ENCODE results near the gene UBE2V1. TPM values are rescaled to one million over a fixed set of nuclear protein-coding genes. Genes with fewer than 3 reads are reported as not detected.

UBE2V1 gene
- total RNA-seq, 1 experiment from 2014 or later = 119 TPM

- Histone ChIP-seq H3K4me2 (ENCODE audit: low read length) (no peak overlapping the region), H3K4me3 (ENCODE audit: low read length) (no peak overlapping the region), H3K27ac (ENCODE audit: low read length) (no peak overlapping the region), H3K4me1 (ENCODE audit: insufficient read depth, low read length) (peaks cover 6% of the 10 kb centered on the region; the same call in 1 of the 2 replicates), H3F3A (ENCODE audit: low read length, unreplicated experiment) (no peaks in the 10 kb centered on the region), H3K9me2 (replicated peaks; ENCODE audit: low read length) (no peaks in the 10 kb centered on the region), H3K9ac (ENCODE audit: low read length) (no peak overlapping the region), H2AFZ (ENCODE audit: low read length) (no peak overlapping the region), H3K9me3 (ENCODE audit: low read length) (no peaks in the 10 kb centered on the region), H3K36me3 (ENCODE audit: low read depth, low read length) (no peaks in the 10 kb centered on the region), H3K79me2 (ENCODE audit: low read length) (no peaks in the 10 kb centered on the region), H3K27me3 (ENCODE audit: low read length) (no peaks in the 10 kb centered on the region), H4K20me1 (ENCODE audit: low read length) (no peaks in the 10 kb centered on the region)
- no TSS peak for BruUV-seq (replicated peaks)
- DNase-seq = no peak
- CTCF ChIA-PET = no interaction called here
- no peak for TF ChIP-seq EZH2 (IDR thresholded peaks at IDR 0.05; ENCODE audit: low read length, unreplicated experiment)
- TF ChIP-seq CTCF (conservative IDR thresholded peaks at IDR 0.05; ENCODE audit: low read depth, low read length) = no peak
- TF ChIP-seq EZH2phosphoT487 (IDR thresholded peaks at IDR 0.05; ENCODE audit: borderline replicate concordance, low read length) = no peak
- ATAC-seq = no peak
- intact Hi-C loops (cut with micrococcal nuclease) = no loop called here
- POLR2A ChIA-PET (ENCODE audit: unreplicated experiment) = no interaction called here
Measured at GRCh38 chr20:50058662-50059402, 54.1 kb downstream of the UBE2V1 start.

- CTCF ChIA-PET = no interaction called here
- Histone ChIP-seq H2AFZ (ENCODE audit: low read length) (no peak overlapping the region), H3K27ac (ENCODE audit: low read length) (no peak overlapping the region), H3K9ac (ENCODE audit: low read length) (no peak overlapping the region), H3K9me2 (replicated peaks; ENCODE audit: low read length) (no peaks in the 10 kb centered on the region), H3K36me3 (ENCODE audit: low read depth, low read length) (no peaks in the 10 kb centered on the region), H3K79me2 (ENCODE audit: low read length) (no peaks in the 10 kb centered on the region), H3K27me3 (ENCODE audit: low read length) (no peaks in the 10 kb centered on the region), H3K4me1 (ENCODE audit: insufficient read depth, low read length) (peaks cover 8% of the 10 kb centered on the region; the same call in 1 of the 2 replicates), H4K20me1 (ENCODE audit: low read length) (no peaks in the 10 kb centered on the region), H3K9me3 (ENCODE audit: low read length) (no peaks in the 10 kb centered on the region), H3F3A (ENCODE audit: low read length, unreplicated experiment) (no peaks in the 10 kb centered on the region), H3K4me2 (ENCODE audit: low read length) (no peak overlapping the region), H3K4me3 (ENCODE audit: low read length) (no peak overlapping the region)
- ATAC-seq (no peak), DNase-seq (no peak)
- TF ChIP-seq EZH2 (IDR thresholded peaks at IDR 0.05; ENCODE audit: low read length, unreplicated experiment) (no peak), CTCF (conservative IDR thresholded peaks at IDR 0.05; ENCODE audit: low read depth, low read length) (no peak), EZH2phosphoT487 (IDR thresholded peaks at IDR 0.05; ENCODE audit: borderline replicate concordance, low read length) (no peak)
- no TSS peak for BruUV-seq (replicated peaks)
- intact Hi-C loops (cut with micrococcal nuclease) = no loop called here
- POLR2A ChIA-PET (ENCODE audit: unreplicated experiment) = no interaction called here
Measured at GRCh38 chr20:50057714-50058053, 55.3 kb downstream of the UBE2V1 start.

- Histone ChIP-seq H3K9me3 (ENCODE audit: low read length) (no peaks in the 10 kb centered on the region), H3K27ac (ENCODE audit: low read length) (no peak overlapping the region), H3F3A (ENCODE audit: low read length, unreplicated experiment) (no peaks in the 10 kb centered on the region), H3K36me3 (ENCODE audit: low read depth, low read length) (no peaks in the 10 kb centered on the region), H3K9me2 (replicated peaks; ENCODE audit: low read length) (no peaks in the 10 kb centered on the region), H2AFZ (ENCODE audit: low read length) (no peak overlapping the region), H3K27me3 (ENCODE audit: low read length) (no peaks in the 10 kb centered on the region), H3K4me2 (ENCODE audit: low read length) (no peak overlapping the region), H3K4me3 (ENCODE audit: low read length) (no peak overlapping the region), H4K20me1 (ENCODE audit: low read length) (no peaks in the 10 kb centered on the region), H3K79me2 (ENCODE audit: low read length) (no peaks in the 10 kb centered on the region), H3K4me1 (ENCODE audit: insufficient read depth, low read length) (peaks cover 8% of the 10 kb centered on the region; the same call in 1 of the 2 replicates), H3K9ac (ENCODE audit: low read length) (no peak overlapping the region)
- DNase-seq (no peak), ATAC-seq (no peak)
- POLR2A ChIA-PET (ENCODE audit: unreplicated experiment) = no interaction called here
- CTCF ChIA-PET = no interaction called here
- no TSS peak for BruUV-seq (replicated peaks)
- no peak for TF ChIP-seq EZH2phosphoT487 (IDR thresholded peaks at IDR 0.05; ENCODE audit: borderline replicate concordance, low read length)
- no peak for TF ChIP-seq CTCF (conservative IDR thresholded peaks at IDR 0.05; ENCODE audit: low read depth, low read length)
- no peak for TF ChIP-seq EZH2 (IDR thresholded peaks at IDR 0.05; ENCODE audit: low read length, unreplicated experiment)
- intact Hi-C loops (cut with micrococcal nuclease) = no loop called here
Measured at GRCh38 chr20:50056951-50057713, 55.8 kb downstream of the UBE2V1 start.
